GM21825 (cell line): ENCODE measurements around the gene DRD5.

Source experiments
- ATAC-seq: cut with Tn5 transposase; IDR thresholded peaks from one replicate; pipeline ENCODE4 v1.9.1; 2021; ENCODE audit warnings: mild to moderate bottlenecking, moderate library complexity; ENCODE audit not compliant: unreplicated experiment

The DRD5 gene

GRCh38 chr4:9812501-9813340, 31.3 kb downstream of the DRD5 start:
- ATAC-seq = peak; percentile 82

- no peak for ATAC-seq
Observed at GRCh38 chr4:9816285-9816684, 34.9 kb downstream of the DRD5 start.

- no peak for ATAC-seq
Observed at GRCh38 chr4:9820343-9820742, 38.9 kb downstream of the DRD5 start.

GRCh38 chr4:9825049-9825448, 43.6 kb downstream of the DRD5 start:
- no peak for ATAC-seq

- no peak for ATAC-seq
Observed at GRCh38 chr4:9826551-9826950, 45.1 kb downstream of the DRD5 start.

- ATAC-seq = no peak
Observed at GRCh38 chr4:9832640-9833039, 51.2 kb downstream of the DRD5 start.

- ATAC-seq = no peak
Observed at GRCh38 chr4:9833421-9833820, 52.0 kb downstream of the DRD5 start.
